NCI-H1436 treated with DMSO at 0.1 percent for 48 hours (cell line): ENCODE data around the gene TTC39B.
"Not testable (repeated sequence)": the region's sequence is repeated elsewhere in the genome, so short reads cannot be mapped to it uniquely, and the experiment has no call there.

Experiments used
- DNase-seq: peaks from one replicate; lab custom pipeline; 2025; lab: John Stamatoyannopoulos, UW

TTC39B gene

GRCh38 chr9:15264918-15265317 lies 42.1 kb downstream of the TTC39B start:
- no peak for DNase-seq

DNA sequence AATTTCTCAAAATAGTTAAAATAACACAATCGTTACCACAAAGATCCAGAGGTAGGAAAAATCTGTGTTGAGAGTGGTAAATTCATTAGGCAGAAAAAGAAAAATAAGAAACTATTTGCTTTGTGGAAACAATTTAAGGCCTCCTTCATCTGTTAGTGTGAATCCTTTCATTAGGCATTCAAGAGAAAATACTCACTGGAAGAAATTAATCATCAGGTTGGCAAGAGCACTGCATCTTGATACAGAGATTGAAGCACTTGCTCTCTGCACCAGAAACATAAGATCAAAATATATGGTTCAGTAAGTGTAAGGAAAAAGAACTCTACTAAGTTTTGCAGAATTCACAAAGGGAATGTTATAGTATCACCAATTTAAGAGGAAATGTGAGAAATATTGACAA lies 44.4 kb downstream of the TTC39B start:
- DNase-seq: no peak

- DNase-seq: no peak
Measured at GRCh38 chr9:15256426-15256825, 50.6 kb downstream of the TTC39B start.

- no peak for DNase-seq
Measured at GRCh38 chr9:15253786-15254185, 53.2 kb downstream of the TTC39B start.

GRCh38 chr9:15253197-15253596 lies 53.8 kb downstream of the TTC39B start:
- no peak for DNase-seq

DNA sequence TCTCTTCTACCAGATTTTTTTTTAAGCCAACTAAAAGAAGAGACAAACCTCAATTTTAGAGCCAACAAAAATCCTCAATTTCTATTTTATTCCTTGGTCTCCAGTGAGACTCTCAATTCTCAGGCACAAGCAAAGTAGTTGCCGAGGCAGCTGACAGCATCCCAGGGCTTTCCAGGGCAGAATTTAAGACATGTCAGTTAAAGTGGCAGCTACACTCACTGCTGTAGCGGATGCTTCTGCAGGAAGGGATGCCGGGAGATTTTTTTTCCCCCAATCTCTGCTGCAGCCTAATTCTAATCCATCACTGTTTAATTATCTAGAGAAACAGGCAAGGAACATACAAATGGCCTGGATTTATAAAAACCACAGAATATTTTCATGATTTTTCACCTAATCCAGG lies 57.0 kb downstream of the TTC39B start:
- DNase-seq: no peak

DNA sequence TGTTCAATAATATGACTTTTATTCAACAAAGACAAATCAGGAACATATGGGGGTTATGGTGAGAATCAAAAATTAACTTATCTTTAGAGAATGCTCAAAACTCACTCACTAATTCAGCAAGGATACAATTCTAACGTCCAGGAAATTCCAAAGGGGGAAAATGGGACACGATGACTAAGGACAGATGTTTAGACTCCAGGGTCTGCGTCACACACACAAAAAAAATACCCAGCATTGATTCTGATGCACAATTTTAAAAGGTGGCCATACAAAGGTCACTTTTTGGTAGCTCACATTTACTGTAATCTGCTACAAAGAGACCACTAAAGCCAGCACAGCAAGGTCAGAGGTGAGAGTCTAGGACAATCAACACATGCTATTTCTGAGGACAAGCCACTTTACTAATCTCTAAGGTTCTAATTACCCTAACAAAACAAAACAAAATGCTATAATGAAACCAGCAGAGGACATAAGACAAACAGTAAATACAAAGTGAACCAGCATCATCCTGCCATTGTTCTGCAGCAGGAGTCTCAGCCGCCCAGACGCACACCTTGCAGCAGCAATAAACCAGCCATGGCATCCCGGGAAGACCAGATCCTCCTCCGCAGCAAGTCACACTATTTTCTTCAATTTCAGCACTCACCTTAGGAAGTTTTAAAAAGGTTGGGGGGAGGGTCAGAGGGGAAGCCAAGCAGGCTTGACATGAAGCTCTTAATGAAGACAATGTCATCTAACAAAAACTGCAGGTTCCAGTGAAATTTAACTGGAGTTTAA lies 57.8 kb downstream of the TTC39B start:
- no peak for DNase-seq

DNA sequence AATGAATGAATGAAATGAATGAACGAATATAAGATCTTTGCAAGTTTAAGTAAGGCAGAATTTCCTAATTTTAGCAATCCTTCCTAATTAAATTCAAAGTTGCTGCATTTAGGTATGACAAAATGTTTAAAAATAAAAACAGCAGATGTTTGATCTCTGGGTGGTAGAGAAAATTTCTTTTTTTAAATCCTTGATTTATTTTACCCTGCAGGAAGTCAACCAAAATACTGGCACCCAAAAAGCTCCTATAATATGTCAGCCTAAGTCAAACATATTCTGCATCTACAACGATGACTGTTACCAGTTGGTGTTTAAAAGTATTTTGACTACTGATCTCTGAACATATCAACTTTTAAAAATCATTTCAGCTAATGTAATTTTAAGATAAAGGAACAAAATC lies 58.4 kb downstream of the TTC39B start:
- no peak for DNase-seq

- DNase-seq: no peak
Measured at GRCh38 chr9:15248081-15248480, 58.9 kb downstream of the TTC39B start.

- no peak for DNase-seq
Measured at GRCh38 chr9:15246708-15247107, 60.3 kb downstream of the TTC39B start.

DNA sequence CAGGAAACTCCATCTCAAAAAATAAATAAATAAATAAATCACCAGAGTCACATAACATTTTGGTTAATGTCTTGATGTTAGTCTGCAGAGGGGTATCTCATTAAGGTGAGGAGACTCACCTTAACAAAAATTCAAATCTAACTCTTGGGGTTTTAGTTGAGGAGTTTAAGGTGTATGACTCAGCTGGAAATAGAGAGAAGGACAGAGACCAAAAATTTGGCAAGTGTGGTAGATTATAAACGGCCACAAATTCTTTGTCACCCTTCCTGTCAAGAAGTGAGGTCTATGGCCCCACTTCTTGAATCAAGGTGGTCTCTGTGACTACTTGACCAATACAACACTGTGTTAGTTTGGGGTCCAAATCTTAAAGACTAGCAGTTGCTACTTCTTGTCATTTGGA lies 60.8 kb downstream of the TTC39B start:
- no peak for DNase-seq

DNA sequence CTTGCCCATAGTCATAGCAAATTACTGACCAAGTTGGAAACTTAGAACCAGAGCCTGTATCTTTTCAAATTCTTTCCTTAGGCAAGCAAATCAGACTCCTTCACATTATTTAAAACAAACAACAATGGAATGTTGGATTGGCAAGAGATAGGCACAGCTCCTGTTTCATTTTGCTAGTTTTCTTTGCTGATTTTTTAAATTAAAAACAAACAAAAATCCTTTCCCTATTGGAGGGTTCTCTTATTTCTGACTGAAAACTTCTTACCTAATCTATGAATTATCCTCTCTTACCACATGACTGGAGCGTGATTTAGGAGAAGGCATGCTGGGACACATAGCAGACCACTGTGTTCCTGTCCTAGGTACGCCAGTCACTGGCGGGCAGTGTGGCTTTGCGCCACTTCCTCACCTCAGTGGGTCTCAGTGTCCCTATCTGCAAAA lies 63.0 kb downstream of the TTC39B start:
- no peak for DNase-seq

GRCh38 chr9:15243081-15243480 lies 63.9 kb downstream of the TTC39B start:
- DNase-seq: no peak

GRCh38 chr9:15240927-15241326 lies 66.1 kb downstream of the TTC39B start:
- DNase-seq: no peak

DNA sequence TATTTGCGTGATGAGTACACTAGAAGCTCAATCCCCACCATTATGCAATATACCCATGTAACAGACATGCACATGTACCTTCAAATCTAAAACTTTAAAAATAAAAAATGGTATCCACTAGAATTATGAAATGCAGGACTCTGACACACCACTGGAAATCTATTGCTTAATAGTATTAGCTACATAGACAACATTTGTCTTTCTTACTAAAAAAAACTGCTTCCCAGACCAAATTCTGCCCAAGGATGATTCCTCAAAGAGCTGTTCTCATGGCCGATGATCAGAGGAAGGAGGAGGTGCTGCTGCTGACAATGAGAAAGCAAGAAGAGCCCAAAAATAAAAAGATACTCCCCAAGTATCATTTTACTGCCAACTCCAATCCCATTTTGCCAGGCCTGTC lies 67.2 kb downstream of the TTC39B start:
- DNase-seq: no peak

GRCh38 chr9:15238646-15239045 lies 68.4 kb downstream of the TTC39B start:
- no peak for DNase-seq

- DNase-seq: no peak
Measured at GRCh38 chr9:15235658-15236057, 71.4 kb downstream of the TTC39B start.

GRCh38 chr9:15233941-15234490 lies 73.0 kb downstream of the TTC39B start:
- DNase-seq: not testable (repeated sequence)

- DNase-seq: not testable (repeated sequence)
Measured at GRCh38 chr9:15232706-15233280, 74.2 kb downstream of the TTC39B start.

- DNase-seq: no peak
Measured at GRCh38 chr9:15231788-15232635, 75.0 kb downstream of the TTC39B start.

DNA sequence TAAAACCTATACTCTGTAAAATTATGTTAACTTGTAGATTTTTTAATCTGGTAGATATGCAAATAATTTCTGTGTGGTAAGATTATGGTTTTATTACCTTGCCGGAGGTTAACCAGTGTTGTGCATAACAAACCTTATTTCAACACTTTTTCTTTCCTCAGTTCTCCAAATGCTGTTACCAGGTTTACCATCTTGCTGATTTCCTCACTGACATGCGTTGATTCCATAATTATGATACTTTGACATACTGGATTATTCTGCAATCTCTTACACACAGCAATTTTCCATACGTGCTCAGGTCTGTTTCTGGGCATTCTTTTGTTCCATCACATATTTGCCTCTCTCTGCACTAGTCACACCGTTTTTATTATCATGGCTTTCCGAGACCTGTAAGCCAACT lies 77.6 kb downstream of the TTC39B start:
- DNase-seq: no peak

GRCh38 chr9:15227491-15227890 lies 79.5 kb downstream of the TTC39B start:
- DNase-seq: no peak
